ENCODE results near the gene MMRN2. TPM values are rescaled to one million over a fixed set of nuclear protein-coding genes. Genes with fewer than 3 reads are reported as not detected.

MMRN2 gene
- total RNA-seq, 1 donor from 2014 or later = not detected

DNA sequence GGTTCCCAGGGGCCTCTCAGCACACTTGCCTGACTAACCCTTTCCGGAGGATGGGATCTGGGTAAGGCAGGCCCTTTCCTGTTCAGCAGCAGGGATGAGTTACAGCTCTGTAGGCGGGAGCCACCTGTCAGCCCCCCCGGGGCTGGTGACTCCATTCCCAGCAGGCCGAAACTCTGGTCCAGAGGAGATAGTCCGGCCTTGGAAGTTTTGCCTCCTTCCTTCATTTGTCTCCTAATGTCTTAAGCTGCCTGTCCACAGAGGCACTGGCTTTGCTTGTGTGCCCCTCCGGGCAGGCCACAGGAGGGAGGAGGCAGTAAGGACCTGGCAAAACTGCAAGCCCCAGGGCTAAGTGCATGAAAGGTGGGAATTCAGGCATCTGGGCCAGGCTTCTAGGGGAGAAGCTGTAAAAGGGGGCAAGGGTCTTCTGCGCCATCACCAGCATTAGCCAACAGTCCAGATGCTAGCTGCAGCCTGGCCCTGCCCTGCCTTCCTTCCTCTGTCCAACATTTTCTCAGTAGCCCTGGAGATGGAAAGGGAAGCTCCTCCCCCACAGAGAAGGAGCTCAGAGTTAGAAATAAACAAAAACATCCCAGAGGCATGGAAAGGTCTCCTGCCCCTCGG is 12.1 kb upstream of the MMRN2 start:
- intact Hi-C loops (cut with micrococcal nuclease) = loop anchor here (2.0 kb wide), 1 partner anchor 259 kb away; no protein-coding TSS in a partner anchor

GRCh38 chr10:86968994-86969355 is 11.6 kb upstream of the MMRN2 start:
- intact Hi-C loops (cut with micrococcal nuclease) = no loop called here

DNA sequence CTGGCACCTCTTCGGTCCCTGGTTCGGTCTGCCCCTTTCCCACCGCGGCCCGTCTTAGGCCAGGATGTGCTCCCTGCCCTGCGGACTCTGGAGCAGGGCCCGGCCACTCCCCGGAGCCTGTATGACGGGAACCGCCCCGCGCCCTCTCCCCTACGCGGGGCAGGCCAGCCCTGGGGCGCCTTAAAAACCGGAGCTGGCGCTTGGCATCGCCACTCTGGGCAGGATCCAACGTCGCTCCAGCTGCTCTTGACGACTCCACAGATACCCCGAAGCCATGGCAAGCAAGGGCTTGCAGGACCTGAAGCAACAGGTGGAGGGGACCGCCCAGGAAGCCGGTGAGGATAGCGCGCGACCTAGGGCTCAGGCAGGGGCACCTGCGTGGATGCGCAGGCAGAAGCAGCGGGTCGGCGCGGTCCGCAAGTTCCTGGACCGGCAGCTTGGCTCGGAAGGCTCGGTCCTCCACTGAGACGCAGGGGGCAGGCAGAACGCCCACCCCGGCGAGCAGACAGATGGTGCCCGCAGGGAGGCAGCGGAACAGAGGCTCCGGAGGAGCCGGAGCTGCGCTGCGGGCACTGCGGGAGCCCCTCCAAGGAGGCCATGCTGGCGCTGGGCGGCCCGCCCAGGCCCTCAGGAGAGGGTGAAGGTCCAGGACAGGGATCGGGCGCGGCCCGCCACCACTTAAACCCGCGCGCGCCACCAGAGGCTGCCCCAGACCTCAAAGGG is 11.0 kb upstream of the MMRN2 start, which contains the start of gene ADIRF:
Gene ADIRF (plus strand): TSS at position 212 of the 723 bp plus-strand sequence. CDS start 63 bp downstream, at position 275.
- intact Hi-C loops (cut with micrococcal nuclease) = no loop called here

DNA sequence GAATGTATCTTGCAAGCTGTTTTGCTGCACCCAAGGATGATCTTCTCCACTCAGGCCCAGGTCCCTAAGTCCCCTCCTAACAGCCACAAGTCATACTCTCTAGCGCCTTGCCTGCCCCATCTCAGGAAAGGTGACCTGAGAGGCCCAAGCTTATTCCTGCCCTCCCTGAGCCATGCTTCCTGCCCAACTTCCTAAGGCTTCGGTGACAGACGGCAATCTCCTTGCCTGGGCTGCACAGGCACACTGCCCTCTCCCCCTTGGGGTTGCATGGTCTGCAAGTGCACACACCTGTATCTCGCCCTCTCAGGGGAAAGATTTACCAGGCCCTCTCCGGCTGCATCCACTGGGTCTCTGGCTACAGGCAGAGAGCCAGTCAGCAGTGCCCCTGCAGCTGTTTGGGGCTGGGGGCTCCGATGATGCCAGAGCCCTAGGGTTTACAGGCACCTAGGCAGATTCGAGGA is 10.1 kb upstream of the MMRN2 start:
- intact Hi-C loops (cut with micrococcal nuclease) = no loop called here

DNA sequence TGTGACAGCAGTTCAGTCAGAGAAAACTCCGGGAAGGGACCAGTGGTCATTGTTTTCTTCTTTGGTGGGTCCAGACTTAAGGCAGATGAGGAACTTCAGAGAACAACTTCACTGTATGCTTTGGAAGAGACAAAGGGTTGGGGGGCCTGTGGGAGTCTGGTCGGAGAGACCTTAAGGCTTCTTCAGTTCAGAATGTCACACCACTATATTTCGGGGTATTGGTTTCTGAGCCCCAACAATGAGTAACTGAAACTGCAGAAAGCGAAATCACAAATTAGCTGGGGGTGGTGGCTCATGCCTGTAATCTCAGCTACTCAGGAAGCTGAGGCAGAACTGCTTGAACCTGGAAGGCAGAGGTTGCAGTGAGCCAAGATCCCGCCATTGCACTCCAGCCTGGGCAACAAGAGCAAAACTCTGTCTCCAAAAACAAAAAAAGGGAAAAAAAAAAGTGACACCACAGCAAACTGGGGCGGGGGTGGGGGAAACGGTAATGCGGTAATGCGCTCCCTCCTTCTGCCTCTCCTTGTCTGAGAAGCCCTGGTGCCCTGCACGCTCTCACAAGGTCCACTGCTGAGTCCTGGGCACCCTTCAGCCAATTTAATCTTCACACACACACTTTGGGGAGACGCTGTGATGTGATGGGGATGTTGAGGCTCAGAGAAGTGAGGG is 8.7 kb upstream of the MMRN2 start:
- intact Hi-C loops (cut with micrococcal nuclease) = loop anchor here (1.0 kb wide), 1 partner anchor 27 kb away; no protein-coding TSS in a partner anchor

DNA sequence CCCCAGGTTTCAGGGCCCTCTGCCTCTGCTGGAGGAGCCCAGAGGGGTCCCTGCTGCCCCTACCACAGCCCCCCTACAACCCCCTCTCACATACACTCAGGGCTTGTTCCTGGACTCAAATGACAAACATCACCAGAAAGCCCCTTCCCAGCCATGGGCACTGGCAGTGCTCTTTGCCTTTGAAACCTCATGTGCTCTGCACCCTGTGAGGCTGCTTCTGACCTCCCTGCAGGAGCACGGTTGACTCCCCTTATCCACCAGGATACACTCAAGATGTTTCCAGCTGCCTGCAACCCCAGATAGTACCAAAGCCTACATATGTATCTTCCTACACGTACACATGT is 7.4 kb upstream of the MMRN2 start:
- intact Hi-C loops (cut with micrococcal nuclease) = no loop called here

DNA sequence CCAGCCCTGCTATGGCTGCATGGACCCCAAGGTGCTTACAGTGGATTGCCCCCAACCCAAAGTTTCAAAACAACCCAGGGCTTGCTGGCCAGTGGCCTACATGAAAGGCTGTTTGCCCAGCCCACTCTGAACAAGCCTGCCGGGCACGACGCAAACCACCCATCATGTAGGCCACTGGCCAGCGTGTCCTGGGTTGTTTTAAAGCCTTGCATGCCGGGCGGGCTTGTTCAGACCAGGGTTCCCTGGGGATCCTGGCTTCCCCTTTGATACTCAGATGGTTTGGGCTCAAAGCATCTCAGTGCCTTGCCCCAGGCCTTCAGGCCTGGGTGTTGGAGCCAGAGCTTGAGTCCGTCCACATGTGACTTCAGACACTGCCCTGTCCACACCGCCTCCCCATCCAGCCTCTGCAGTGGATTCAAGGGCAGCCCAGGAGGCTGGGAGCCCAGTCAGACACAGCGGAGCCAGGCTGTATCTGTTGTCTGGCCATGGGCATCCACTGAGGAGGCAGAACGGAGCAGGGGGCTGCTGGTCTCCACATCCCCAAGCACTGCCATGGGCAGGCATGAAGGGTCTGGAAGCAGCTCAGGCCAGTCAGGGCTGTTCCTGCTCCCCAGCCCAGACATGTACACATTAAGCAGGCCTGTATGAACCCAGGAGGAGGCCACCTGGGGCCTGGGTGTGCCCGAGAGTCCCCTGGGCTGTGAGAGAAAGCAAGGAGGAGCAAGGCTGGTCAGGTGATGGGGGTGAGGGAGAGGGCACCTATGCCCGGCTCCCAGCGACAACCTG is 6.8 kb upstream of the MMRN2 start:
- intact Hi-C loops (cut with micrococcal nuclease) = no loop called here

DNA sequence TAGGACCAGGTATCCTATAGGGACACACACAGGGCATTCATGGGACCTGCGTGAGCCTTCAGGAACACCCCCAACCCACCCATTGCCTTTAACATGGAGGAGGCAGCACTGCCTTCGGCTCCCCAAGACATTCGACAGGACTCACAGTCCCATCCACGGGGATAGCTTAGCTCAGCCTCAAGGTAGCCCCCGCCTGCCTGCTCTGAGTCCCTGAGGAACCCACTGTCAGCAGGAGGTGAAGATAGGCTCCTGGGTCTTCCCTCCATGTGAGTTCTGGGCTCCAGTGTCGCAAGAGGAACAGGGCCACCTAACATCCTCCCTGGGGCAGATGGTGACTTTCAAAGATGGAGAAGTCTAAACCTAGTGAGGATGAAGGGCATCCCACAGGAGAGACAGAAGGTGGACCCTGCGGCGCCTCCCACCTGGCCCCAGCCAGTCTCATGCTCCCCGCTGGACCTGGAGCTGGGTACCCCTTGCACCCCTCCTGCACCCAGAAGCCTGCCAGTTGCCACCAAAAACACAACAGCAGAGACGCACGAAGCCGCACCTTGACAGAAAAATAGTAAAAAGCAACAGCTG is 6.0 kb upstream of the MMRN2 start:
- intact Hi-C loops (cut with micrococcal nuclease) = no loop called here

DNA sequence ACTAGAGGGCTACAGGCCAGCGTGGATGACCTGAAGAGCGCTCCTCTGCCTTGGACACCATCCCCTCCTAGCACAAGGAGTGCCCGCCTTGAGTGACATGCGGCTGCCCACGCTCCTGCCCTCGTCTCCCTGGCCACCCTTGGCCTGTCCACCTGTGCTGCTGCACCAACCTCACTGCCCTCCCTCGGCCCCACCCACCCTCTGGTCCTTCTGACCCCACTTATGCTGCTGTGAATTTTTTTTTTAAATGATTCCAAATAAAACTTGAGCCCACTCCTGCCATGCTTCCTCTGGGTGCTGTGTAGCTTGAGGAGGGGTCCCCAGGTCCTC is 5.5 kb upstream of the MMRN2 start:
- intact Hi-C loops (cut with micrococcal nuclease) = no loop called here

- intact Hi-C loops (cut with micrococcal nuclease) = no loop called here
Measured at GRCh38 chr10:86962136-86962980, 4.9 kb upstream of the MMRN2 start.

- intact Hi-C loops (cut with micrococcal nuclease) = no loop called here
Measured at GRCh38 chr10:86961481-86962091, 4.2 kb upstream of the MMRN2 start.

DNA sequence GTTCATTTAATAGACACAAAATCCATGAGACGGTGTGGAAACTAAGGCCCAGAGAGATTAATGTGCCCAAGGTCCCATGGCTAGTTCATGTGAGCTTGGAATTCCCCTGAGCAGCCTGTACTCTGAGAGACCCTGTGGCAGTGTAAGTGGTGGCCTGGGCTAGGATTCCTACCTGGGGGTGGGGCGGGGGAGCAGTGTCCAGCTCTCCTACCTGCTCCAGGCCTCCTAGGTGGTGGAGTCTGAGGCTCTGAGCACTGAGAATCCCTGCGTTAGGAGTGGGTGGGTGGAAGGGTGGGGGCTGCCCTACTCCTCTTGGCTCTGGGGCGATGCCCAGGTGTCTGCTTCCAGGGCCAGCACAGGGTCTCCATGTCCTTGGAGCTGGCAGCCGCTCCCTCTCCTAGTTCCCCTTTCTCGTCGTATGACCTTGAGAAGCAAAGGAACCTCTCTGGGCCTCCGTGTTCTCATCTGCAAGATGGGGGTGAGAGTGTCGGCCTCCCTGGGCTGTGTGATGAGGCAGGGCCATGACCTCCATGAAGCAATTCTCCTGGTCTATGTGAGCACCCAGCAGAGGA is 3.5 kb upstream of the MMRN2 start:
- intact Hi-C loops (cut with micrococcal nuclease) = loop anchor here (1.0 kb wide), 1 partner anchor 22 kb away; no protein-coding TSS in a partner anchor

GRCh38 chr10:86960003-86960862 is 2.8 kb upstream of the MMRN2 start:
- intact Hi-C loops (cut with micrococcal nuclease) = loop anchor here (1.0 kb wide), 1 partner anchor 21 kb away; no protein-coding TSS in a partner anchor

GRCh38 chr10:86959737-86960002 is 2.3 kb upstream of the MMRN2 start:
- intact Hi-C loops (cut with micrococcal nuclease) = loop anchor here (1.0 kb wide), 1 partner anchor 20 kb away; no protein-coding TSS in a partner anchor

DNA sequence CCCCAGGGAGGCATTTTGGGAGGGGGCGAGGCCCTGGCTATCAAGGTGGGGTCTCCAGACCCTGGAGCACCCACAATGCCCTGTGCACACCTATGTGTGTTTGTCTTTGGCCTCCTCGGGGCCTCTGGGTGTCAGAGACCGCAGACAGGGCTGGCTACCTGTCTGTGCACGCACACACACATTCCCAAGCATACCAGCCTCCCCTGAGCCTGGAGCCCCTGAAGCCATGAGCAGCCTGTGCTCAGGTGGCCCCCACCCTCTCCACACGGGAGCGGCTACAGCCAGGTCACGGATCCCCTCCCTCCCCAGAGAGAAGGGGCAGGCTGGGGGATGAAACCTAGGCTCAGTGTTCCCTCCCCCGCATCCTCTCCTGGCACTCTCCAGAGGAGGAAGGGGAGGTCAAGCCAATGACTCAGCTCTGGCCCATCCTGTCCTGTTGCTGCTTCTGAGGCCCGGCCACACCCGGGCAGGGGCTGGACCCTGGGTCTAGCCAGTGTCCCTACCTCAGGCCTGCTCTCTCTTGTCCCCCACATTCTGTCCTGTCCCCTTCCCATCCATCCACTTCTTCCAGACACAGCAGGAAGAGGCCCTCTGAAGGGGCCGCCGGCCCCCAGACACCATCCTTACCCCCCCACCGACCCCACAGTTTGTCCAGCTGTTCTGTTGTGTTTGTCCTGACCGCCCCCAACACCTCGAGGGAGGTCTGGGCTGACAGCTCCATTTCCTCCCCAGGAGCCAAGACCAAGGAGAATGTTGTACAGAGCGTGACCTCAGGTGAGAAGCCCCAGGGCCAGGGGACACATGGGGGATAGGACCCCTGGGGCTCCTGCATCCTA is 1.7 kb upstream of the MMRN2 start:
- intact Hi-C loops (cut with micrococcal nuclease) = no loop called here

- intact Hi-C loops (cut with micrococcal nuclease) = no loop called here
Measured at GRCh38 chr10:86958116-86958900, 893 bp upstream of the MMRN2 start, which contains the start of gene SNCG. TSS of gene SNCG (plus strand) at chr10:86958599. CDS start at chr10:86958698, 99 bp downstream.
